Right lobe of liver (tissue), 6 donors: ENCODE measurements around the gene CRYBA2. TPM values are rescaled to one million over a fixed set of nuclear protein-coding genes. Genes with fewer than 3 reads are reported as not detected.

ENCODE experiments used
- ATAC-seq, 4 donors: fragments of 200-7000 bp; cut with Tn5 transposase; one replicate each; pipeline ENCODE4 v1.9.1; 2020; ENCODE audit warnings: mild to moderate bottlenecking in 4 of 4, moderate library complexity in 4 of 4
- DNase-seq, 3 donors: peaks; one replicate each; pipeline ENCODE4 v3.0.0-alpha.2; 2020
- H3K27ac ChIP-seq, 3 donors: fragments of 200-600 bp; one replicate each; pipeline ENCODE4 v1.8.0; 2022
- H3K27me3 ChIP-seq, 2 donors: fragments of 200-600 bp; one replicate each; pipeline ENCODE4 v1.8.0; 2022
- H3K36me3 ChIP-seq, 4 donors: fragments of 200-600 bp; sonication (generic) in 1 of 4; one replicate each; pipeline versions ENCODE4 v1.5.1 to v1.8.0; 2017 to 2022; ENCODE audit warnings: control low read depth in 1 of 4
- H3K4me1 ChIP-seq, 4 donors: fragments of 200-600 bp; sonication (generic) in 1 of 4; one replicate each; pipeline versions ENCODE4 v1.5.1 to v1.8.0; 2017 to 2022; ENCODE audit warnings: control low read depth in 1 of 4
- H3K4me3 ChIP-seq, 3 donors: fragments of 200-600 bp; one replicate each; pipeline ENCODE4 v1.8.0; 2022
- H3K9me3 ChIP-seq, 4 donors: fragments of 200-600 bp; sonication (generic) in 1 of 4; one replicate each; pipeline versions ENCODE4 v1.5.1 to v1.8.0; 2017 to 2022; ENCODE audit warnings: control low read depth in 1 of 4
- CTCF ChIP-seq, 4 donors: fragments of 200-600 bp in 3 of 4; fragments of 450-650 bp in 1 of 4; IDR thresholded peaks; one replicate each; pipeline versions ENCODE4 v1.5.1 to v1.8.0; 2016 to 2022; ENCODE audit warnings: antibody characterized with exemption in 4 of 4, mild to moderate bottlenecking in 2 of 4
- POLR2A ChIP-seq: fragments of 450-650 bp; IDR thresholded peaks from one replicate; pipeline ENCODE4 v1.6.1; 2017; ENCODE audit warnings: antibody characterized with exemption, mild to moderate bottlenecking
- WGBS: methylation state at CpG from one replicate; pipeline ENCODE4 v1.1.6; 2018; ENCODE audit warnings: low coverage, low lambda C conversion rate; ENCODE audit not compliant: insufficient coverage; ENCODE audit errors: missing lambda C conversion rate; 5-methylcytosine and 5-hydroxymethylcytosine counted together
- intact Hi-C, 2 donors: fragments of 100-400 bp; cut with DNase I; formaldehyde crosslinking; loops; one replicate each; pipeline versions ENCODE4 v1.11.2 to v1.14.1; 2022
- total RNA-seq, 6 experiments: library from RNA; depleted of rRNA in 2 of 6; stranded (reverse); fragments of >200 nt in 2 of 6; fragmentation: NEBNext Ultra II Directional in 3 of 6; extraction: Animal tissue kit (Norgen Biotek cat#: 25700) in 3 of 6; gene quantifications; one replicate each; pipeline versions ENCODE4 v1.1.0 to v1.2.4, GENCODE V29; 2016 to 2023
- donor health status: DM: no; HTN: yes; CAD: no.
- donor health status: DM: no; HTN: no; CAD: no.
- donor health status: DM: no; HTN: no; CAD: no.
- donor health status: DM: no; HTN: yes; CAD: no.
- donor health status: DM: no; HTN: yes; CAD: no.

Gene CRYBA2
- total RNA-seq, 6 experiments from 2014 or later, result not detected

GRCh38 chr2:219018726-219019125 is 25.5 kb upstream of the CRYBA2 start:
- Histone ChIP-seq H3K27ac (no peak overlapping the region), H3K36me3 (no peaks in the 10 kb centered on the region), H3K9me3 (no peaks in the 10 kb centered on the region), H3K4me3 (no peak overlapping the region), H3K27me3 (no peaks in the 10 kb centered on the region), H3K4me1 (no peaks in the 10 kb centered on the region)
- intact Hi-C loops, result no loop called here
- no CpG with 5 or more reads among the region's 10 CpGs for WGBS
- ATAC-seq, result no peak
- TF ChIP-seq POLR2A (no peak), CTCF (IDR thresholded peaks at IDR 0.05) (no peak)
- no peak for DNase-seq

GRCh38 chr2:219018286-219018685 is 25.1 kb upstream of the CRYBA2 start:
- no peaks in the 10 kb centered on the region for H3K9me3 ChIP-seq
- DNase-seq (peak in 1 of 3 donors; percentile 23), ATAC-seq (no peak)
- no peaks in the 10 kb centered on the region for H3K4me1 ChIP-seq
- no peaks in the 10 kb centered on the region for H3K27me3 ChIP-seq
- no peak overlapping the region for H3K4me3 ChIP-seq
- 60% methylated on average over 1 of the region's 7 CpGs for WGBS
- no peak overlapping the region for H3K27ac ChIP-seq
- intact Hi-C loops, result no loop called here
- H3K36me3 ChIP-seq, result no peaks in the 10 kb centered on the region
- TF ChIP-seq POLR2A, result no peak
- no peak for TF ChIP-seq CTCF (IDR thresholded peaks at IDR 0.05)

GRCh38 chr2:219017201-219017931 is 24.1 kb upstream of the CRYBA2 start:
- peak in 1 of 3 donors; percentile 37 for DNase-seq
- H3K4me1 ChIP-seq, result no peaks in the 10 kb centered on the region
- H3K9me3 ChIP-seq, result no peaks in the 10 kb centered on the region
- intact Hi-C loops, result no loop called here
- WGBS, result 63% methylated on average over 3 of the region's 14 CpGs
- no peak overlapping the region for H3K4me3 ChIP-seq
- no peaks in the 10 kb centered on the region for H3K27me3 ChIP-seq
- no peak overlapping the region for H3K27ac ChIP-seq
- no peak for TF ChIP-seq POLR2A
- TF ChIP-seq CTCF (IDR thresholded peaks at IDR 0.05), result no peak
- H3K36me3 ChIP-seq, result no peaks in the 10 kb centered on the region
- no peak for ATAC-seq

- no peak overlapping the region for H3K27ac ChIP-seq
- intact Hi-C loops, result no loop called here
- no peak overlapping the region for H3K4me3 ChIP-seq
- H3K36me3 ChIP-seq, result no peaks in the 10 kb centered on the region
- no peaks in the 10 kb centered on the region for H3K9me3 ChIP-seq
- no peaks in the 10 kb centered on the region for H3K27me3 ChIP-seq
- 83% methylated on average over 11 of the region's 11 CpGs for WGBS
- H3K4me1 ChIP-seq, result no peaks in the 10 kb centered on the region
- peak in 1 of 3 donors; percentile 40 for DNase-seq
- TF ChIP-seq POLR2A (no peak), CTCF (IDR thresholded peaks at IDR 0.05) (no peak)
- no peak for ATAC-seq
Observed at GRCh38 chr2:219016721-219017120, 23.5 kb upstream of the CRYBA2 start.
